Esophagus muscularis mucosa (tissue), 4 donors: Measurements from ENCODE around the gene COL2A1. TPM values are rescaled to one million over a fixed set of nuclear protein-coding genes. Genes with fewer than 3 reads are reported as not detected.

Experiments used
- DNase-seq: peaks from one replicate; pipeline ENCODE4 v3.0.0-alpha.2; 2017; ENCODE audit errors: extremely low spot score
- H3K27ac ChIP-seq, 4 donors: fragments of 200-600 bp; sonication (generic); replicated peaks in 1 of 4; 1 replicate in 3 of 4; 2 replicates in 1 of 4; pipeline ENCODE4 v1.5.1; 2016 to 2019; ENCODE audit warnings: mild to moderate bottlenecking in 1 of 4
- H3K27me3 ChIP-seq, 4 donors: fragments of 200-600 bp; sonication (generic); one replicate each; pipeline versions ENCODE4 v1.5.1 to v1.6.0; 2016 to 2019
- H3K36me3 ChIP-seq, 4 donors: fragments of 200-600 bp; sonication (generic); one replicate each; pipeline ENCODE4 v1.5.1; 2016 to 2019
- H3K4me1 ChIP-seq, 4 donors: fragments of 200-600 bp; sonication (generic); one replicate each; pipeline ENCODE4 v1.5.1; 2016 to 2019
- H3K4me3 ChIP-seq, 4 donors: fragments of 200-600 bp; sonication (generic); 1 replicate in 2 of 4; 2 replicates in 2 of 4; pipeline ENCODE4 v1.5.1; 2016 to 2019; ENCODE audit warnings: mild to moderate bottlenecking in 4 of 4, moderate library complexity in 1 of 4
- H3K9me3 ChIP-seq, 4 donors: fragments of 200-600 bp; sonication (generic); 1 replicate in 3 of 4; 2 replicates in 1 of 4; pipeline ENCODE4 v1.5.1; 2016 to 2019
- CTCF ChIP-seq, 3 experiments: fragments of 200-600 bp in 2 of 3; fragments of 450-650 bp in 1 of 3; sonication (generic) in 2 of 3; IDR thresholded peaks; one replicate each; pipeline ENCODE4 v1.5.1; 2017 to 2019; ENCODE audit warnings: antibody characterized with exemption in 3 of 3, mild to moderate bottlenecking in 2 of 3, moderate library complexity in 1 of 3
- EP300 ChIP-seq: sonication (generic); formaldehyde crosslinking; IDR thresholded peaks from one replicate; pipeline ENCODE4 v1.6.1; 2017; ENCODE audit warnings: antibody characterized with exemption
- POLR2A ChIP-seq: fragments of 450-650 bp; IDR thresholded peaks from one replicate; pipeline ENCODE4 v1.6.1; 2017; ENCODE audit warnings: antibody characterized with exemption, moderate library complexity, mild to moderate bottlenecking, low read depth
- POLR2AphosphoS5 ChIP-seq, 2 donors: sonication (generic); formaldehyde crosslinking; IDR thresholded peaks; one replicate each; pipeline ENCODE4 v1.6.1; 2017; ENCODE audit warnings: antibody characterized with exemption in 2 of 2
- WGBS: methylation state at CpG from one replicate; pipeline ENCODE4 v1.1.5; 2018; 5-methylcytosine and 5-hydroxymethylcytosine counted together
- intact Hi-C: fragments of 100-400 bp; cut with DNase I; formaldehyde crosslinking; loops from one replicate; pipeline ENCODE4 v1.15.1; 2023
- total RNA-seq, 4 donors: library from RNA; depleted of rRNA; stranded (reverse); fragments of >200 nt; gene quantifications; one replicate each; pipeline versions ENCODE4 v1.1.0 to v1.2.1, GENCODE V29; 2016

COL2A1 gene
- total RNA-seq, 4 donors from 2014 or later, result not detected

GRCh38 chr12:48031135-48031960, 27.1 kb upstream of the COL2A1 start:
- peaks cover 0 to 10% (median 3%) of the 10 kb centered on the region in 4 donors for H3K4me1 ChIP-seq
- 93% methylated on average over 12 of the region's 12 CpGs for WGBS
- no peak for DNase-seq
- no peak overlapping the region for H3K27ac ChIP-seq
- intact Hi-C loops, result no loop called here
- no peaks in the 10 kb centered on the region for H3K9me3 ChIP-seq
- peaks cover 0 to 23% (median 0%) of the 10 kb centered on the region in 4 donors for H3K27me3 ChIP-seq
- TF ChIP-seq EP300 (no peak), POLR2AphosphoS5 (IDR thresholded peaks at IDR 0.05) (no peak), POLR2A (no peak), CTCF (IDR thresholded peaks at IDR 0.05) (no peak)
- no peak overlapping the region for H3K4me3 ChIP-seq
- no peaks in the 10 kb centered on the region for H3K36me3 ChIP-seq

- peaks cover 0 to 10% (median 3%) of the 10 kb centered on the region in 4 donors for H3K4me1 ChIP-seq
- no peak overlapping the region for H3K4me3 ChIP-seq
- H3K27ac ChIP-seq, result no peak overlapping the region
- TF ChIP-seq POLR2AphosphoS5 (IDR thresholded peaks at IDR 0.05), result no peak
- TF ChIP-seq CTCF (IDR thresholded peaks at IDR 0.05), result no peak
- no peak for TF ChIP-seq POLR2A
- no peak for TF ChIP-seq EP300
- DNase-seq, result no peak
- H3K36me3 ChIP-seq, result no peaks in the 10 kb centered on the region
- intact Hi-C loops, result no loop called here
- 69% methylated on average over 4 of the region's 4 CpGs for WGBS
- peaks cover 0 to 17% (median 0%) of the 10 kb centered on the region in 4 donors for H3K27me3 ChIP-seq
- H3K9me3 ChIP-seq, result no peaks in the 10 kb centered on the region
Measured at GRCh38 chr12:48030173-48030650, 25.9 kb upstream of the COL2A1 start.

- Histone ChIP-seq H3K9me3 (no peaks in the 10 kb centered on the region), H3K27ac (no peak overlapping the region), H3K4me3 (no peak overlapping the region), H3K27me3 (peaks cover 0 to 13% (median 0%) of the 10 kb centered on the region in 4 donors), H3K36me3 (no peaks in the 10 kb centered on the region), H3K4me1 (peaks cover 0 to 10% (median 3%) of the 10 kb centered on the region in 4 donors)
- no peak for TF ChIP-seq POLR2AphosphoS5 (IDR thresholded peaks at IDR 0.05)
- TF ChIP-seq CTCF (IDR thresholded peaks at IDR 0.05), result no peak
- no peak for TF ChIP-seq POLR2A
- no peak for TF ChIP-seq EP300
- intact Hi-C loops, result no loop called here
- WGBS, result 40% methylated on average over 8 of the region's 8 CpGs
- no peak for DNase-seq
Measured at GRCh38 chr12:48029491-48030172, 25.4 kb upstream of the COL2A1 start.

GRCh38 chr12:48028541-48029431, 24.5 kb upstream of the COL2A1 start:
- WGBS, result 71% methylated on average over 5 of the region's 5 CpGs
- Histone ChIP-seq H3K27me3 (peaks cover 0 to 13% (median 0%) of the 10 kb centered on the region in 4 donors), H3K4me3 (no peak overlapping the region), H3K4me1 (peaks cover 0 to 10% (median 3%) of the 10 kb centered on the region in 4 donors), H3K27ac (no peak overlapping the region), H3K9me3 (no peaks in the 10 kb centered on the region), H3K36me3 (no peaks in the 10 kb centered on the region)
- DNase-seq, result no peak
- intact Hi-C loops, result no loop called here
- TF ChIP-seq CTCF (IDR thresholded peaks at IDR 0.05), result no peak
- TF ChIP-seq EP300, result no peak
- TF ChIP-seq POLR2A, result no peak
